HepG2 (cell line): Measurements from ENCODE around the gene PPP1R13L. TPM values are rescaled to one million over a fixed set of nuclear protein-coding genes. Genes with fewer than 3 reads are reported as not detected.

Experiments used
- HOXD1 ChIP-seq: sonication (generic); formaldehyde crosslinking; IDR thresholded peaks from 2 replicates; pipeline ENCODE4 v1.5.0; 2020; ENCODE audit warnings: missing genetic modification reagents
- KLF9 ChIP-seq: IDR thresholded peaks from 2 replicates; pipeline ENCODE4 v1.6.1; 2016; ENCODE audit warnings: low read depth
- SP1 ChIP-seq, 2 experiments: fragments of 450-650 bp in 1 of 2; sonication (generic) in 1 of 2; formaldehyde crosslinking in 1 of 2; IDR thresholded peaks; 2 replicates each; pipeline versions ENCODE4 v1.4.0 to v1.6.1; 2016 to 2020; ENCODE audit warnings: missing genetic modification reagents in 1 of 2
- TARDBP ChIP-seq: sonication (generic); formaldehyde crosslinking; IDR thresholded peaks from 2 replicates; pipeline ENCODE4 v1.8.0; 2022; ENCODE audit warnings: mild to moderate bottlenecking, missing genetic modification reagents
- ZKSCAN5 ChIP-seq: sonication (generic); formaldehyde crosslinking; IDR thresholded peaks from 2 replicates; pipeline ENCODE4 v1.5.1; 2020; ENCODE audit warnings: mild to moderate bottlenecking, missing genetic modification reagents
- ZNF296 ChIP-seq: sonication (generic); formaldehyde crosslinking; conservative IDR thresholded peaks from 2 replicates; pipeline ENCODE4 v1.5.0; 2020; ENCODE audit warnings: mild to moderate bottlenecking, missing genetic modification reagents
- ZNF329 ChIP-seq: sonication (generic); formaldehyde crosslinking; IDR thresholded peaks from 2 replicates; pipeline ENCODE4 v1.9.0; 2021; ENCODE audit warnings: low read depth, mild to moderate bottlenecking, missing genetic modification reagents
- ZNF549 ChIP-seq: sonication (generic); formaldehyde crosslinking; IDR thresholded peaks from 2 replicates; pipeline ENCODE4 v1.5.0; 2020; ENCODE audit warnings: missing genetic modification reagents
- ZNF570 ChIP-seq: sonication (generic); formaldehyde crosslinking; IDR thresholded peaks from 2 replicates; pipeline ENCODE4 v1.4.0; 2020; ENCODE audit warnings: mild to moderate bottlenecking, missing genetic modification reagents, borderline replicate concordance
- ZNF577 ChIP-seq: sonication (generic); formaldehyde crosslinking; IDR thresholded peaks from 2 replicates; pipeline ENCODE4 v1.4.0; 2020; ENCODE audit warnings: mild to moderate bottlenecking, low read depth, missing genetic modification reagents, borderline replicate concordance
- ZNF792 ChIP-seq: IDR thresholded peaks from 2 replicates; pipeline ENCODE4 v1.6.1; 2016
- ZNF878 ChIP-seq: sonication (generic); formaldehyde crosslinking; IDR thresholded peaks from 2 replicates; pipeline ENCODE4 v1.8.1; 2023; ENCODE audit warnings: mild to moderate bottlenecking, missing genetic modification reagents, moderate library complexity
- ZNF891 ChIP-seq: sonication (generic); formaldehyde crosslinking; IDR thresholded peaks from 2 replicates; pipeline ENCODE4 v1.5.0; 2020; ENCODE audit warnings: mild to moderate bottlenecking, missing genetic modification reagents
- polyA plus RNA-seq, 8 experiments: library from polyadenylated mRNA; depleted of rRNA in 3 of 8; stranded (reverse) in 7 of 8; unstranded in 1 of 8; fragments of >200 nt; fragmentation: Illumina TruSeq in 4 of 8; extraction: Trizol in 4 of 8; gene quantifications; 2 replicates each; pipeline versions ENCODE4 v1.2.1 to v1.2.3, GENCODE V29; 2011 to 2016; ENCODE audit warnings: low read depth in 4 of 8, missing spikeins in 1 of 8, mixed read lengths in 1 of 8; ENCODE audit not compliant: insufficient read depth in 1 of 8
- total RNA-seq, 5 experiments: library from RNA; depleted of rRNA; stranded (reverse); fragments of >200 nt; fragmentation: Illumina TruSeq; extraction: Trizol; gene quantifications; 2 replicates each; pipeline ENCODE4 v1.2.3, GENCODE V29; 2016; ENCODE audit warnings: low read depth in 1 of 5
- TF ChIP-seq, protein P1 (sequence below): sonication (generic); formaldehyde crosslinking; IDR thresholded peaks from 2 replicates; pipeline ENCODE4; 2020; ENCODE audit warnings: missing genetic modification reagents, mild to moderate bottlenecking, borderline replicate concordance
- TF ChIP-seq, protein P2 (sequence below): IDR thresholded peaks from 2 replicates; pipeline ENCODE4 v1.6.1; 2018; ENCODE audit warnings: missing genetic modification reagents
- TF ChIP-seq, protein P3 (sequence below): sonication (generic); formaldehyde crosslinking; IDR thresholded peaks from 2 replicates; pipeline ENCODE4 v1.8.1; 2023; ENCODE audit warnings: missing genetic modification reagents, mild to moderate bottlenecking, borderline replicate concordance
- TF ChIP-seq, protein P4 (sequence below): sonication (generic); formaldehyde crosslinking; IDR thresholded peaks from 2 replicates; pipeline ENCODE4 v1.4.0; 2020; ENCODE audit warnings: missing genetic modification reagents
- TF ChIP-seq, protein P5 (sequence below): sonication (generic); formaldehyde crosslinking; IDR thresholded peaks from 2 replicates; pipeline ENCODE4 v1.8.0; 2022; ENCODE audit warnings: missing genetic modification reagents, mild to moderate bottlenecking, moderate library complexity, borderline replicate concordance

PPP1R13L gene
- total and polyA plus RNA-seq, 2 of the 13 experiments (the other 11 are each of a cell fraction or from before 2014, with no cell fraction given): 1.3 to 6.6 TPM

DNA sequence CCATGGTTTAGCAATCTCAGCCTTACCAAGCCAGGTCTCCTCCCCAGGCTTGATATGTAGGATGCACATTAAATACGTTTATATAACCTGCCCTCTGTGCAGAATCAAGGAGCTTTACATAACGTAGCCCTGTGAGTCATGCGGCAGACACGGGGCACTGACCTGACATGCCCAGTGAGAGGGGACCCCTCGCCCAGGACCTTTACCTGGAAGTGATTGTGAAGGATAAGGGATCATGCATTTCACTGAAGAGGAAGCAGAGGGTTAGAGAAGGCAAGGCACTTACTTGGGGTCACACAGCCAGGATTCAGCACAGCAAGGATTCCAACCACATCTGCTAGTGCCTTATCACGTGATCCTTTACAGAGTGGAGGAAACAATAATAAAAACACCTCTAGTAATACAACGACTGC is 44.0 kb upstream of the PPP1R13L start (continued):
- TF ChIP-seq, protein P1, sequence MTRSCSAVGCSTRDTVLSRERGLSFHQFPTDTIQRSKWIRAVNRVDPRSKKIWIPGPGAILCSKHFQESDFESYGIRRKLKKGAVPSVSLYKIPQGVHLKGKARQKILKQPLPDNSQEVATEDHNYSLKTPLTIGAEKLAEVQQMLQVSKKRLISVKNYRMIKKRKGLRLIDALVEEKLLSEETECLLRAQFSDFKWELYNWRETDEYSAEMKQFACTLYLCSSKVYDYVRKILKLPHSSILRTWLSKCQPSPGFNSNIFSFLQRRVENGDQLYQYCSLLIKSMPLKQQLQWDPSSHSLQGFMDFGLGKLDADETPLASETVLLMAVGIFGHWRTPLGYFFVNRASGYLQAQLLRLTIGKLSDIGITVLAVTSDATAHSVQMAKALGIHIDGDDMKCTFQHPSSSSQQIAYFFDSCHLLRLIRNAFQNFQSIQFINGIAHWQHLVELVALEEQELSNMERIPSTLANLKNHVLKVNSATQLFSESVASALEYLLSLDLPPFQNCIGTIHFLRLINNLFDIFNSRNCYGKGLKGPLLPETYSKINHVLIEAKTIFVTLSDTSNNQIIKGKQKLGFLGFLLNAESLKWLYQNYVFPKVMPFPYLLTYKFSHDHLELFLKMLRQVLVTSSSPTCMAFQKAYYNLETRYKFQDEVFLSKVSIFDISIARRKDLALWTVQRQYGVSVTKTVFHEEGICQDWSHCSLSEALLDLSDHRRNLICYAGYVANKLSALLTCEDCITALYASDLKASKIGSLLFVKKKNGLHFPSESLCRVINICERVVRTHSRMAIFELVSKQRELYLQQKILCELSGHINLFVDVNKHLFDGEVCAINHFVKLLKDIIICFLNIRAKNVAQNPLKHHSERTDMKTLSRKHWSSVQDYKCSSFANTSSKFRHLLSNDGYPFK (CRISPR knock-in tag): no peak
- TF ChIP-seq ZNF792 (CRISPR knock-in tag) (no peak), ZKSCAN5 (no peak), KLF9 (CRISPR knock-in tag) (no peak), HOXD1 (CRISPR knock-in tag) (no peak), ZNF296 (no peak), ZNF891 (CRISPR knock-in tag) (no peak), SP1 (IDR thresholded peaks at IDR 0.05) (no peak), SP1 (CRISPR knock-in tag; IDR thresholded peaks at IDR 0.05) (no peak), ZNF329 (no peak), TARDBP (no peak), ZNF878 (CRISPR knock-in tag) (no peak), ZNF570 (CRISPR knock-in tag) (no peak), ZNF549 (CRISPR knock-in tag) (no peak), ZNF577 (no peak)
- TF ChIP-seq, protein P2, sequence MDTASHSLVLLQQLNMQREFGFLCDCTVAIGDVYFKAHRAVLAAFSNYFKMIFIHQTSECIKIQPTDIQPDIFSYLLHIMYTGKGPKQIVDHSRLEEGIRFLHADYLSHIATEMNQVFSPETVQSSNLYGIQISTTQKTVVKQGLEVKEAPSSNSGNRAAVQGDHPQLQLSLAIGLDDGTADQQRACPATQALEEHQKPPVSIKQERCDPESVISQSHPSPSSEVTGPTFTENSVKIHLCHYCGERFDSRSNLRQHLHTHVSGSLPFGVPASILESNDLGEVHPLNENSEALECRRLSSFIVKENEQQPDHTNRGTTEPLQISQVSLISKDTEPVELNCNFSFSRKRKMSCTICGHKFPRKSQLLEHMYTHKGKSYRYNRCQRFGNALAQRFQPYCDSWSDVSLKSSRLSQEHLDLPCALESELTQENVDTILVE (CRISPR knock-in tag): 0 out of 2 replicates have a peak, but pooled peaks have one; percentile 22
- TF ChIP-seq, protein P3, sequence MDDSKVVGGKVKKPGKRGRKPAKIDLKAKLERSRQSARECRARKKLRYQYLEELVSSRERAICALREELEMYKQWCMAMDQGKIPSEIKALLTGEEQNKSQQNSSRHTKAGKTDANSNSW (CRISPR knock-in tag): no peak
- TF ChIP-seq, protein P4, sequence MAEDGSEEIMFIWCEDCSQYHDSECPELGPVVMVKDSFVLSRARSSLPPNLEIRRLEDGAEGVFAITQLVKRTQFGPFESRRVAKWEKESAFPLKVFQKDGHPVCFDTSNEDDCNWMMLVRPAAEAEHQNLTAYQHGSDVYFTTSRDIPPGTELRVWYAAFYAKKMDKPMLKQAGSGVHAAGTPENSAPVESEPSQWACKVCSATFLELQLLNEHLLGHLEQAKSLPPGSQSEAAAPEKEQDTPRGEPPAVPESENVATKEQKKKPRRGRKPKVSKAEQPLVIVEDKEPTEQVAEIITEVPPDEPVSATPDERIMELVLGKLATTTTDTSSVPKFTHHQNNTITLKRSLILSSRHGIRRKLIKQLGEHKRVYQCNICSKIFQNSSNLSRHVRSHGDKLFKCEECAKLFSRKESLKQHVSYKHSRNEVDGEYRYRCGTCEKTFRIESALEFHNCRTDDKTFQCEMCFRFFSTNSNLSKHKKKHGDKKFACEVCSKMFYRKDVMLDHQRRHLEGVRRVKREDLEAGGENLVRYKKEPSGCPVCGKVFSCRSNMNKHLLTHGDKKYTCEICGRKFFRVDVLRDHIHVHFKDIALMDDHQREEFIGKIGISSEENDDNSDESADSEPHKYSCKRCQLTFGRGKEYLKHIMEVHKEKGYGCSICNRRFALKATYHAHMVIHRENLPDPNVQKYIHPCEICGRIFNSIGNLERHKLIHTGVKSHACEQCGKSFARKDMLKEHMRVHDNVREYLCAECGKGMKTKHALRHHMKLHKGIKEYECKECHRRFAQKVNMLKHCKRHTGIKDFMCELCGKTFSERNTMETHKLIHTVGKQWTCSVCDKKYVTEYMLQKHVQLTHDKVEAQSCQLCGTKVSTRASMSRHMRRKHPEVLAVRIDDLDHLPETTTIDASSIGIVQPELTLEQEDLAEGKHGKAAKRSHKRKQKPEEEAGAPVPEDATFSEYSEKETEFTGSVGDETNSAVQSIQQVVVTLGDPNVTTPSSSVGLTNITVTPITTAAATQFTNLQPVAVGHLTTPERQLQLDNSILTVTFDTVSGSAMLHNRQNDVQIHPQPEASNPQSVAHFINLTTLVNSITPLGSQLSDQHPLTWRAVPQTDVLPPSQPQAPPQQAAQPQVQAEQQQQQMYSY (CRISPR knock-in tag): no peak
- TF ChIP-seq, protein P5, sequence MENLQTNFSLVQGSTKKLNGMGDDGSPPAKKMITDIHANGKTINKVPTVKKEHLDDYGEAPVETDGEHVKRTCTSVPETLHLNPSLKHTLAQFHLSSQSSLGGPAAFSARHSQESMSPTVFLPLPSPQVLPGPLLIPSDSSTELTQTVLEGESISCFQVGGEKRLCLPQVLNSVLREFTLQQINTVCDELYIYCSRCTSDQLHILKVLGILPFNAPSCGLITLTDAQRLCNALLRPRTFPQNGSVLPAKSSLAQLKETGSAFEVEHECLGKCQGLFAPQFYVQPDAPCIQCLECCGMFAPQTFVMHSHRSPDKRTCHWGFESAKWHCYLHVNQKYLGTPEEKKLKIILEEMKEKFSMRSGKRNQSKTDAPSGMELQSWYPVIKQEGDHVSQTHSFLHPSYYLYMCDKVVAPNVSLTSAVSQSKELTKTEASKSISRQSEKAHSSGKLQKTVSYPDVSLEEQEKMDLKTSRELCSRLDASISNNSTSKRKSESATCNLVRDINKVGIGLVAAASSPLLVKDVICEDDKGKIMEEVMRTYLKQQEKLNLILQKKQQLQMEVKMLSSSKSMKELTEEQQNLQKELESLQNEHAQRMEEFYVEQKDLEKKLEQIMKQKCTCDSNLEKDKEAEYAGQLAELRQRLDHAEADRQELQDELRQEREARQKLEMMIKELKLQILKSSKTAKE (CRISPR knock-in tag): peak; percentile 47; the same call in 1 of the 2 replicates
